CD4-positive, alpha-beta T cell treated with Interleukin-17A for 4 hours (primary cell): ENCODE measurements around the gene TRPM2.

Experiments
- DNase-seq: peaks from one replicate; pipeline ENCODE4 v3.0.0-alpha.2; 2020; ENCODE audit warnings: mixed read lengths

TRPM2 gene

GRCh38 chr21:44471341-44471740, 117.9 kb downstream of the TRPM2 start:
- DNase-seq: no peak

- DNase-seq: no peak
These were observed 118.6 kb downstream of the TRPM2 start for GRCh38 chr21:44471996-44472395.

- no peak for DNase-seq
These were observed 120.6 kb downstream of the TRPM2 start for GRCh38 chr21:44473915-44474555.

GRCh38 chr21:44475266-44475845, 121.9 kb downstream of the TRPM2 start:
- no peak for DNase-seq

GRCh38 chr21:44477131-44477530, 123.7 kb downstream of the TRPM2 start:
- no peak for DNase-seq

GRCh38 chr21:44477712-44478111, 124.3 kb downstream of the TRPM2 start:
- no peak for DNase-seq

GRCh38 chr21:44478124-44478800, 124.8 kb downstream of the TRPM2 start:
- no peak for DNase-seq

GRCh38 chr21:44478801-44479167, 125.4 kb downstream of the TRPM2 start:
- no peak for DNase-seq

- peak; percentile 34 for DNase-seq
These were observed 126.3 kb downstream of the TRPM2 start for GRCh38 chr21:44479556-44480199.

GRCh38 chr21:44480200-44481053, 127.0 kb downstream of the TRPM2 start:
- DNase-seq: no peak

- DNase-seq: no peak
These were observed 129.3 kb downstream of the TRPM2 start for GRCh38 chr21:44482581-44483287.

GRCh38 chr21:44483288-44484237, 130.1 kb downstream of the TRPM2 start:
- no peak for DNase-seq

- DNase-seq: no peak
These were observed 131.3 kb downstream of the TRPM2 start for GRCh38 chr21:44484498-44485253.

GRCh38 chr21:44485254-44485793, 131.9 kb downstream of the TRPM2 start:
- peak; percentile 64 for DNase-seq

GRCh38 chr21:44485796-44486195, 132.4 kb downstream of the TRPM2 start:
- DNase-seq: no peak

GRCh38 chr21:44486302-44486701, 132.9 kb downstream of the TRPM2 start:
- DNase-seq: no peak

- peak; percentile 47 for DNase-seq
These were observed 134.4 kb downstream of the TRPM2 start for GRCh38 chr21:44487831-44488230.

GRCh38 chr21:44489962-44490361, 136.5 kb downstream of the TRPM2 start:
- DNase-seq: no peak

GRCh38 chr21:44490405-44490804, 137.0 kb downstream of the TRPM2 start:
- DNase-seq: no peak

- no peak for DNase-seq
These were observed 137.4 kb downstream of the TRPM2 start for GRCh38 chr21:44490816-44491215.
